Osteoblast (primary cell): ENCODE measurements around the gene CCDC192. TPM values are rescaled to one million over a fixed set of nuclear protein-coding genes. Genes with fewer than 3 reads are reported as not detected.

Experiments used
- DNase-seq: peaks from one replicate; pipeline ENCODE4 v3.0.0; 2011; ENCODE audit warnings: low spot score, mixed read lengths; ENCODE audit not compliant: insufficient read length; ENCODE audit errors: missing footprints
- H2AFZ ChIP-seq: 2 replicates; pipeline ENCODE4 v1.6.0; 2011; ENCODE audit warnings: mild to moderate bottlenecking, low read length
- H3K27ac ChIP-seq: 2 replicates; pipeline ENCODE4 v1.5.1; 2011; ENCODE audit warnings: mild to moderate bottlenecking, low read depth, low read length, moderate library complexity
- H3K27me3 ChIP-seq: 2 replicates; pipeline ENCODE4 v1.6.0; 2012; ENCODE audit warnings: mild to moderate bottlenecking, control low read depth, inconsistent platforms, low read length, moderate library complexity; ENCODE audit not compliant: insufficient read depth
- H3K36me3 ChIP-seq: 2 replicates; pipeline ENCODE4 v1.5.1; 2011; ENCODE audit warnings: mild to moderate bottlenecking, low read length, control low read depth, moderate library complexity; ENCODE audit not compliant: insufficient read depth
- H3K4me1 ChIP-seq: 2 replicates; pipeline ENCODE4 v1.5.1; 2011; ENCODE audit warnings: mild to moderate bottlenecking, low read length, control low read depth, moderate library complexity; ENCODE audit not compliant: insufficient read depth
- H3K4me2 ChIP-seq: 2 replicates; pipeline ENCODE4 v1.6.0; 2011; ENCODE audit warnings: mild to moderate bottlenecking, low read length; ENCODE audit not compliant: insufficient read depth
- H3K4me3 ChIP-seq: fragments of 200-600 bp; sonication (generic); 3 replicates; pipeline ENCODE4 v1.5.1; 2012; ENCODE audit warnings: mild to moderate bottlenecking, low read length, inconsistent platforms; ENCODE audit not compliant: insufficient read depth
- H3K79me2 ChIP-seq: 2 replicates; pipeline ENCODE4 v1.6.0; 2012; ENCODE audit warnings: mild to moderate bottlenecking, low read length, control low read depth, inconsistent platforms; ENCODE audit not compliant: insufficient read depth
- H3K9me3 ChIP-seq: 2 replicates; pipeline ENCODE4 v1.5.1; 2011; ENCODE audit warnings: low read depth, low read length, control low read depth
- H4K20me1 ChIP-seq: 2 replicates; pipeline ENCODE4 v1.6.0; 2012; ENCODE audit warnings: mild to moderate bottlenecking, low read length, control low read depth; ENCODE audit not compliant: insufficient read depth
- CTCF ChIP-seq: IDR thresholded peaks from 2 replicates; pipeline ENCODE4 v1.5.1; 2011; ENCODE audit warnings: mild to moderate bottlenecking, low read depth, low read length, moderate library complexity; ENCODE audit errors: extremely low read depth
- total RNA-seq: library from RNA; depleted of rRNA; stranded (reverse); fragments of >200 nt; gene quantifications from 2 replicates; pipeline ENCODE4 v1.2.3, GENCODE V29; 2012

CCDC192 gene
- total RNA-seq, 1 donor, result not detected

GRCh38 chr5:127957183-127957582 lies 254.0 kb downstream of the CCDC192 start:
- no peak overlapping the region for H3K4me3 ChIP-seq
- no peaks in the 10 kb centered on the region for H4K20me1 ChIP-seq
- no peak overlapping the region for H2AFZ ChIP-seq
- peak; percentile 27 for DNase-seq
- peaks cover 8% of the 10 kb centered on the region for H3K4me1 ChIP-seq
- H3K36me3 ChIP-seq, result no peaks in the 10 kb centered on the region
- H3K9me3 ChIP-seq, result no peaks in the 10 kb centered on the region
- no peak overlapping the region for H3K4me2 ChIP-seq
- TF ChIP-seq CTCF, result no peak
- no peaks in the 10 kb centered on the region for H3K27me3 ChIP-seq
- H3K27ac ChIP-seq, result no peak overlapping the region
- no peaks in the 10 kb centered on the region for H3K79me2 ChIP-seq

- no peak for TF ChIP-seq CTCF
- Histone ChIP-seq H3K9me3 (no peaks in the 10 kb centered on the region), H3K4me1 (peaks cover 8% of the 10 kb centered on the region), H3K36me3 (no peaks in the 10 kb centered on the region), H2AFZ (no peak overlapping the region), H3K27me3 (no peaks in the 10 kb centered on the region), H3K4me3 (no peak overlapping the region), H3K4me2 (no peak overlapping the region), H3K27ac (no peak overlapping the region), H3K79me2 (no peaks in the 10 kb centered on the region), H4K20me1 (no peaks in the 10 kb centered on the region)
- DNase-seq, result no peak
These were observed 254.6 kb downstream of the CCDC192 start for GRCh38 chr5:127957701-127958239.

- H3K27me3 ChIP-seq, result no peaks in the 10 kb centered on the region
- H3K9me3 ChIP-seq, result no peaks in the 10 kb centered on the region
- peaks cover 8% of the 10 kb centered on the region for H3K4me1 ChIP-seq
- no peak for DNase-seq
- H3K79me2 ChIP-seq, result no peaks in the 10 kb centered on the region
- TF ChIP-seq CTCF, result no peak
- H3K4me3 ChIP-seq, result no peak overlapping the region
- no peaks in the 10 kb centered on the region for H4K20me1 ChIP-seq
- no peak overlapping the region for H3K27ac ChIP-seq
- H3K4me2 ChIP-seq, result no peak overlapping the region
- H3K36me3 ChIP-seq, result no peaks in the 10 kb centered on the region
- H2AFZ ChIP-seq, result no peak overlapping the region
These were observed 255.3 kb downstream of the CCDC192 start for GRCh38 chr5:127958421-127959011.

GRCh38 chr5:127959152-127959764 lies 256.1 kb downstream of the CCDC192 start:
- Histone ChIP-seq H3K36me3 (no peaks in the 10 kb centered on the region), H3K79me2 (no peaks in the 10 kb centered on the region), H2AFZ (no peak overlapping the region), H4K20me1 (no peaks in the 10 kb centered on the region), H3K27me3 (no peaks in the 10 kb centered on the region), H3K4me2 (peak overlapping the region; percentile 39), H3K4me1 (peaks cover 8% of the 10 kb centered on the region), H3K4me3 (no peak overlapping the region), H3K9me3 (no peaks in the 10 kb centered on the region), H3K27ac (no peak overlapping the region)
- peak; percentile 57 for DNase-seq
- no peak for TF ChIP-seq CTCF
